ENCODE measurements around the gene ARHGAP40.

The ARHGAP40 gene

GRCh38 chr20:38603286-38603685 lies 1.7 kb downstream of the ARHGAP40 start:
- DNase-seq, result no peak
- ATAC-seq (ENCODE audit: insufficient read depth, low read depth), result no peak
- no peaks in the 10 kb centered on the region for H3K9me3 ChIP-seq (ENCODE audit: insufficient read depth, low read length, severe bottlenecking)
- H3K27ac ChIP-seq (ENCODE audit: low read length), result no peak overlapping the region
- no peak for TF ChIP-seq EZH2 (IDR thresholded peaks at IDR 0.05; ENCODE audit: borderline replicate concordance, low read depth, low read length, severe bottlenecking)
- no peak for TF ChIP-seq CTCF (IDR thresholded peaks at IDR 0.05; ENCODE audit: borderline replicate concordance, extremely low read depth, low read length, poor library complexity, severe bottlenecking)
- H3K4me3 ChIP-seq (ENCODE audit: low read depth in 1 of 2, low read length in 2 of 2), result no peak overlapping the region
- H3K36me3 ChIP-seq (ENCODE audit: insufficient read depth, low read length), result no peaks in the 10 kb centered on the region
- H3K9ac ChIP-seq (ENCODE audit: low read depth, low read length), result no peak overlapping the region
- H3K4me2 ChIP-seq (ENCODE audit: insufficient read depth, low read length), result no peak overlapping the region
- no peaks in the 10 kb centered on the region for H3K4me1 ChIP-seq (ENCODE audit: insufficient read depth, low read length)
- H3K79me2 ChIP-seq (ENCODE audit: insufficient read depth, low read length), result no peaks in the 10 kb centered on the region
- no peaks in the 10 kb centered on the region for H4K20me1 ChIP-seq (ENCODE audit: insufficient read depth, low read length)
- H2AFZ ChIP-seq (ENCODE audit: low read depth, low read length), result no peak overlapping the region
- peaks cover 12% of the 10 kb centered on the region for H3K27me3 ChIP-seq (ENCODE audit: insufficient read depth, low read length, poor library complexity)

GRCh38 chr20:38604873-38605303 lies 3.3 kb downstream of the ARHGAP40 start:
- TF ChIP-seq CTCF (IDR thresholded peaks at IDR 0.05; ENCODE audit: borderline replicate concordance, extremely low read depth, low read length, poor library complexity, severe bottlenecking) (no peak), EZH2 (IDR thresholded peaks at IDR 0.05; ENCODE audit: borderline replicate concordance, low read depth, low read length, severe bottlenecking) (no peak)
- H3K36me3 ChIP-seq (ENCODE audit: insufficient read depth, low read length), result no peaks in the 10 kb centered on the region
- H3K4me1 ChIP-seq (ENCODE audit: insufficient read depth, low read length), result no peaks in the 10 kb centered on the region
- no peak overlapping the region for H3K9ac ChIP-seq (ENCODE audit: low read depth, low read length)
- no peaks in the 10 kb centered on the region for H4K20me1 ChIP-seq (ENCODE audit: insufficient read depth, low read length)
- H2AFZ ChIP-seq (ENCODE audit: low read depth, low read length), result no peak overlapping the region
- H3K27ac ChIP-seq (ENCODE audit: low read length), result no peak overlapping the region
- no peak overlapping the region for H3K4me2 ChIP-seq (ENCODE audit: insufficient read depth, low read length)
- H3K9me3 ChIP-seq (ENCODE audit: insufficient read depth, low read length, severe bottlenecking), result no peaks in the 10 kb centered on the region
- DNase-seq (no peak), ATAC-seq (ENCODE audit: insufficient read depth, low read depth) (no peak)
- peaks cover 9% of the 10 kb centered on the region for H3K27me3 ChIP-seq (ENCODE audit: insufficient read depth, low read length, poor library complexity)
- H3K4me3 ChIP-seq (ENCODE audit: low read depth in 1 of 2, low read length in 2 of 2), result no peak overlapping the region
- no peaks in the 10 kb centered on the region for H3K79me2 ChIP-seq (ENCODE audit: insufficient read depth, low read length)

GRCh38 chr20:38607351-38607750 lies 5.7 kb downstream of the ARHGAP40 start:
- Histone ChIP-seq H3K27ac (ENCODE audit: low read length) (no peak overlapping the region), H3K27me3 (ENCODE audit: insufficient read depth, low read length, poor library complexity) (peaks cover 9% of the 10 kb centered on the region), H3K9ac (ENCODE audit: low read depth, low read length) (no peak overlapping the region), H3K4me3 (ENCODE audit: low read depth in 1 of 2, low read length in 2 of 2) (no peak overlapping the region), H3K9me3 (ENCODE audit: insufficient read depth, low read length, severe bottlenecking) (no peaks in the 10 kb centered on the region), H2AFZ (ENCODE audit: low read depth, low read length) (no peak overlapping the region), H3K4me2 (ENCODE audit: insufficient read depth, low read length) (no peak overlapping the region), H4K20me1 (ENCODE audit: insufficient read depth, low read length) (no peaks in the 10 kb centered on the region), H3K79me2 (ENCODE audit: insufficient read depth, low read length) (no peaks in the 10 kb centered on the region), H3K4me1 (ENCODE audit: insufficient read depth, low read length) (no peaks in the 10 kb centered on the region), H3K36me3 (ENCODE audit: insufficient read depth, low read length) (no peaks in the 10 kb centered on the region)
- TF ChIP-seq EZH2 (IDR thresholded peaks at IDR 0.05; ENCODE audit: borderline replicate concordance, low read depth, low read length, severe bottlenecking) (no peak), CTCF (IDR thresholded peaks at IDR 0.05; ENCODE audit: borderline replicate concordance, extremely low read depth, low read length, poor library complexity, severe bottlenecking) (no peak)
- DNase-seq, result no peak
- no peak for ATAC-seq (ENCODE audit: insufficient read depth, low read depth)

GRCh38 chr20:38608188-38608587 lies 6.6 kb downstream of the ARHGAP40 start:
- DNase-seq (no peak), ATAC-seq (ENCODE audit: insufficient read depth, low read depth) (no peak)
- Histone ChIP-seq H2AFZ (ENCODE audit: low read depth, low read length) (no peak overlapping the region), H4K20me1 (ENCODE audit: insufficient read depth, low read length) (no peaks in the 10 kb centered on the region), H3K36me3 (ENCODE audit: insufficient read depth, low read length) (no peaks in the 10 kb centered on the region), H3K79me2 (ENCODE audit: insufficient read depth, low read length) (no peaks in the 10 kb centered on the region), H3K4me2 (ENCODE audit: insufficient read depth, low read length) (no peak overlapping the region), H3K27ac (ENCODE audit: low read length) (no peak overlapping the region), H3K9me3 (ENCODE audit: insufficient read depth, low read length, severe bottlenecking) (no peaks in the 10 kb centered on the region), H3K4me1 (ENCODE audit: insufficient read depth, low read length) (no peaks in the 10 kb centered on the region), H3K27me3 (ENCODE audit: insufficient read depth, low read length, poor library complexity) (peaks cover 5% of the 10 kb centered on the region), H3K9ac (ENCODE audit: low read depth, low read length) (no peak overlapping the region), H3K4me3 (ENCODE audit: low read depth in 1 of 2, low read length in 2 of 2) (no peak overlapping the region)
- no peak for TF ChIP-seq CTCF (IDR thresholded peaks at IDR 0.05; ENCODE audit: borderline replicate concordance, extremely low read depth, low read length, poor library complexity, severe bottlenecking)
